HCT116 (cell line): Measurements from ENCODE around the gene IGLL5. TPM values are rescaled to one million over a fixed set of nuclear protein-coding genes. Genes with fewer than 3 reads are reported as not detected.

ENCODE experiments used
- ATAC-seq: fragments of 200-7000 bp; cut with Tn5 transposase; 2 replicates; pipeline ENCODE4 v1.9.1; 2020; ENCODE audit warnings: mild to moderate bottlenecking, moderate library complexity
- BruUV-seq: library from RNA; stranded (reverse); fragments of 400-500 nt; replicated peaks from 2 replicates; lab custom pipeline; 2021; lab: Mats Ljungman, UMichigan
- CTCF ChIA-PET: fragments of 300-600 bp; sonication (Branson Sonifier 250); formaldehyde crosslinking; loops from one replicate; lab custom pipeline; 2021; ENCODE audit warnings: antibody characterized with exemption; lab: Charles Lee
- POLR2A ChIA-PET: fragments of 300-600, 350-600 bp; sonication (Branson Sonifier 250); formaldehyde crosslinking; loops from one replicate; lab custom pipeline; 2021; ENCODE audit warnings: antibody characterized with exemption; lab: Charles Lee
- RAD21 ChIA-PET, 2 experiments: fragments of 300-600 bp; sonication (Branson Sonifier 250); formaldehyde crosslinking; loops; one replicate each; lab custom pipeline; 2023; ENCODE audit warnings: low total read pairs in 2 of 2; ENCODE audit not compliant: uncharacterized antibody in 2 of 2, unreplicated experiment in 2 of 2, low non-redundant PET in 1 of 2; lab: Charles Lee
- DNase-seq: peaks from one replicate; pipeline ENCODE4 v3.0.0-alpha.2; 2010; ENCODE audit warnings: low read depth, low spot score
- H2AFZ ChIP-seq: fragments of 200-600 bp; shearing (Covaris generic), sonication (generic); 2 replicates; pipeline ENCODE4 v1.6.1; 2017; ENCODE audit warnings: low read depth, mixed run types, mixed read lengths, antibody characterized with exemption, low read length; ENCODE audit not compliant: poor library complexity, severe bottlenecking
- H3K27ac ChIP-seq: 2 replicates; pipeline ENCODE4 v1.5.1; 2012; ENCODE audit warnings: low read depth, low read length
- H3K27me3 ChIP-seq: fragments of 200-600 bp; sonication (generic); 2 replicates; pipeline ENCODE4 v1.6.1; 2016; ENCODE audit warnings: mixed run types, low read length, mixed read lengths; ENCODE audit not compliant: insufficient read depth
- H3K36me3 ChIP-seq, 2 experiments: fragments of 200-500 bp in 1 of 2; fragments of 200-600 bp in 1 of 2; sonication (Bioruptor generic) in 1 of 2; sonication (generic) in 1 of 2; 2 replicates each; pipeline versions ENCODE4 v1.5.1 to v1.6.1; 2014 to 2016; ENCODE audit warnings: low read length in 2 of 2, inconsistent platforms in 1 of 2, mixed read lengths in 1 of 2, mixed run types in 1 of 2; ENCODE audit not compliant: insufficient read depth in 2 of 2, control insufficient read depth in 1 of 2
- H3K4me1 ChIP-seq, 2 experiments: fragments of 200-600 bp in 1 of 2; sonication (generic) in 1 of 2; 2 replicates each; pipeline versions ENCODE4 v1.5.1 to v1.6.1; 2012 to 2017; ENCODE audit warnings: low read length in 2 of 2, inconsistent platforms in 1 of 2, mild to moderate bottlenecking in 1 of 2, mixed read lengths in 1 of 2, mixed run types in 1 of 2, moderate library complexity in 1 of 2; ENCODE audit not compliant: insufficient read depth in 2 of 2, control insufficient read depth in 1 of 2
- H3K4me2 ChIP-seq: fragments of 200-600 bp; sonication (generic); 2 replicates; pipeline ENCODE4 v1.6.1; 2017; ENCODE audit warnings: mixed run types, low read length, mixed read lengths
- H3K4me3 ChIP-seq, 2 experiments: fragments of 200-600 bp in 1 of 2; sonication (generic) in 1 of 2; replicated peaks in 1 of 2; 2 replicates each; pipeline ENCODE4 v1.5.1; 2011 to 2016; ENCODE audit warnings: low read length in 2 of 2, control low read depth in 1 of 2, low read depth in 1 of 2, mild to moderate bottlenecking in 1 of 2, mixed read lengths in 1 of 2, mixed run types in 1 of 2
- H3K79me2 ChIP-seq: fragments of 200-600 bp; sonication (generic); 2 replicates; pipeline ENCODE4 v1.6.1; 2017; ENCODE audit warnings: mild to moderate bottlenecking, mixed run types, low read length, moderate library complexity, mixed read lengths; ENCODE audit not compliant: insufficient read depth
- H3K9ac ChIP-seq: fragments of 200-600 bp; sonication (generic); 2 replicates; pipeline ENCODE4 v1.6.1; 2016; ENCODE audit warnings: low read length, mixed read lengths
- H3K9me2 ChIP-seq: fragments of 200-600 bp; sonication (generic), shearing (Covaris generic); 2 replicates; pipeline ENCODE4 v1.6.1; 2017; ENCODE audit warnings: mixed run types, mild to moderate bottlenecking, moderate library complexity; ENCODE audit not compliant: insufficient read depth
- H3K9me3 ChIP-seq, 2 experiments: fragments of 200-500 bp in 1 of 2; fragments of 200-600 bp in 1 of 2; sonication (Bioruptor generic) in 1 of 2; sonication (generic) in 1 of 2; 2 replicates each; pipeline ENCODE4 v1.6.1; 2014 to 2017; ENCODE audit warnings: low read length in 2 of 2, mixed read lengths in 2 of 2, inconsistent platforms in 1 of 2, low read depth in 1 of 2, mild to moderate bottlenecking in 1 of 2, mixed run types in 1 of 2, moderate library complexity in 1 of 2; ENCODE audit not compliant: control insufficient read depth in 1 of 2, insufficient read depth in 1 of 2
- H4K20me1 ChIP-seq: fragments of 200-600 bp; sonication (generic), shearing (Covaris generic); 2 replicates; pipeline ENCODE4 v1.6.1; 2017; ENCODE audit warnings: mixed run types, mild to moderate bottlenecking, moderate library complexity; ENCODE audit not compliant: insufficient read depth
- CBX3 ChIP-seq: IDR thresholded peaks from 2 replicates; pipeline ENCODE4 v1.6.1; 2012; ENCODE audit warnings: low read depth
- CEBPB ChIP-seq: IDR thresholded peaks from 2 replicates; pipeline ENCODE4 v1.6.1; 2012; ENCODE audit warnings: low read depth
- EGR1 ChIP-seq: IDR thresholded peaks from 2 replicates; pipeline ENCODE4 v1.6.1; 2012; ENCODE audit warnings: low read depth
- EZH2 ChIP-seq: fragments of 200-600 bp; sonication (generic); IDR thresholded peaks from 2 replicates; pipeline ENCODE4 v1.6.1; 2017; ENCODE audit warnings: antibody characterized with exemption, mixed run types
- EZH2phosphoT487 ChIP-seq: fragments of 200-600 bp; IDR thresholded peaks from 2 replicates; pipeline ENCODE4 v1.6.1; 2018; ENCODE audit warnings: antibody characterized with exemption, borderline replicate concordance
- FOSL1 ChIP-seq: IDR thresholded peaks from 2 replicates; pipeline ENCODE4 v1.6.1; 2012; ENCODE audit warnings: low read depth
- POLR2A ChIP-seq: IDR thresholded peaks from 2 replicates; pipeline ENCODE4 v1.7.0; 2011; ENCODE audit warnings: borderline replicate concordance; ENCODE audit not compliant: insufficient read depth, insufficient read length; ENCODE audit errors: extremely low read depth
- POLR2AphosphoS5 ChIP-seq: IDR thresholded peaks from 2 replicates; pipeline ENCODE4 v1.6.1; 2011; ENCODE audit warnings: mild to moderate bottlenecking, low read depth, low read length, moderate library complexity
- RAD21 ChIP-seq: IDR thresholded peaks from 2 replicates; pipeline ENCODE4 v1.6.1; 2012; ENCODE audit warnings: low read depth, mild to moderate bottlenecking
- SP1 ChIP-seq: IDR thresholded peaks from 2 replicates; pipeline ENCODE4 v1.6.1; 2012; ENCODE audit warnings: low read depth
- SRF ChIP-seq: IDR thresholded peaks from 2 replicates; pipeline ENCODE4 v1.6.1; 2012; ENCODE audit warnings: low read depth
- TCF7L2 ChIP-seq: IDR thresholded peaks from 2 replicates; pipeline ENCODE4 v1.7.0; 2011; ENCODE audit warnings: borderline replicate concordance, inconsistent platforms; ENCODE audit not compliant: insufficient read depth, insufficient read length; ENCODE audit errors: extremely low read depth
- ZBTB33 ChIP-seq: IDR thresholded peaks from 2 replicates; pipeline ENCODE4 v1.6.1; 2011; ENCODE audit warnings: mild to moderate bottlenecking, low read length, moderate library complexity; ENCODE audit not compliant: insufficient replicate concordance; ENCODE audit errors: extremely low read depth
- ZFX ChIP-seq: fragments of 450-650 bp; IDR thresholded peaks from 2 replicates; pipeline ENCODE4 v1.6.1; 2017
- ZNF274 ChIP-seq: fragments of 200-500 bp; sonication (Bioruptor generic); IDR thresholded peaks from 2 replicates; pipeline ENCODE4 v1.6.1; 2014; ENCODE audit warnings: mild to moderate bottlenecking, low read depth, low read length, inconsistent platforms
- intact Hi-C: fragments of 100-400 bp; cut with micrococcal nuclease; formaldehyde crosslinking; loops from 2 replicates; pipeline ENCODE4 v1.10.0; 2022
- total RNA-seq: library from RNA; stranded (reverse); gene quantifications from one replicate; pipeline ENCODE4 v1.2.1, GENCODE V29; 2021; ENCODE audit not compliant: unreplicated experiment
- TF ChIP-seq, protein P1 (sequence below): IDR thresholded peaks from 2 replicates; pipeline ENCODE4 v1.6.1; 2012; ENCODE audit warnings: low read depth
- TF ChIP-seq, protein P2 (sequence below), 3 experiments: fragments of 200-600 bp in 1 of 3; sonication (generic) in 1 of 3; IDR thresholded peaks in 2 of 3; conservative IDR thresholded peaks in 1 of 3; 2 replicates each; pipeline ENCODE4 v1.5.1; 2012 to 2017; ENCODE audit warnings: low read depth in 2 of 3, low read length in 2 of 3, antibody characterized with exemption in 1 of 3, borderline replicate concordance in 1 of 3, control low read depth in 1 of 3, mild to moderate bottlenecking in 1 of 3, mixed read lengths in 1 of 3, mixed run types in 1 of 3, moderate library complexity in 1 of 3; ENCODE audit not compliant: insufficient read depth in 1 of 3
- TF ChIP-seq, protein P3 (sequence below): IDR thresholded peaks from 2 replicates; pipeline ENCODE4 v1.6.1; 2012
- TF ChIP-seq, protein P4 (sequence below): IDR thresholded peaks from 2 replicates; pipeline ENCODE4 v1.6.1; 2012

IGLL5 gene
- total RNA-seq, 1 experiment from 2014 or later, result not detected

GRCh38 chr22:22865311-22866072 lies 22.1 kb upstream of the IGLL5 start:
- CTCF ChIA-PET, result interaction anchor here (1.0 to 1.9 kb wide), 3 partner anchors 10 to 17 kb away, joined by 3 to 5 read pairs (median 3); no protein-coding TSS in a partner anchor
- RAD21 ChIA-PET, result no interaction called here
- DNase-seq, result no peak

More at GRCh38 chr22:22865311-22866072, 22.1 kb upstream of the IGLL5 start:
- no peak overlapping the region for H3K4me3 ChIP-seq
- H3K4me2 ChIP-seq, result no peak overlapping the region
- no peak overlapping the region for H2AFZ ChIP-seq
- H4K20me1 ChIP-seq, result no peaks in the 10 kb centered on the region
- H3K9ac ChIP-seq, result no peak overlapping the region
- no TSS peak for BruUV-seq
- H3K9me2 ChIP-seq, result no peaks in the 10 kb centered on the region
- intact Hi-C loops, result no loop called here
- no peaks in the 10 kb centered on the region for H3K36me3 ChIP-seq
- no peaks in the 10 kb centered on the region for H3K79me2 ChIP-seq
- no peaks in the 10 kb centered on the region for H3K4me1 ChIP-seq
- H3K27me3 ChIP-seq, result peaks cover 40% of the 10 kb centered on the region
- ATAC-seq, result no peak
- no peaks in the 10 kb centered on the region for H3K9me3 ChIP-seq
- no peak overlapping the region for H3K27ac ChIP-seq
- no peak for TF ChIP-seq RAD21
- TF ChIP-seq, protein P1, sequence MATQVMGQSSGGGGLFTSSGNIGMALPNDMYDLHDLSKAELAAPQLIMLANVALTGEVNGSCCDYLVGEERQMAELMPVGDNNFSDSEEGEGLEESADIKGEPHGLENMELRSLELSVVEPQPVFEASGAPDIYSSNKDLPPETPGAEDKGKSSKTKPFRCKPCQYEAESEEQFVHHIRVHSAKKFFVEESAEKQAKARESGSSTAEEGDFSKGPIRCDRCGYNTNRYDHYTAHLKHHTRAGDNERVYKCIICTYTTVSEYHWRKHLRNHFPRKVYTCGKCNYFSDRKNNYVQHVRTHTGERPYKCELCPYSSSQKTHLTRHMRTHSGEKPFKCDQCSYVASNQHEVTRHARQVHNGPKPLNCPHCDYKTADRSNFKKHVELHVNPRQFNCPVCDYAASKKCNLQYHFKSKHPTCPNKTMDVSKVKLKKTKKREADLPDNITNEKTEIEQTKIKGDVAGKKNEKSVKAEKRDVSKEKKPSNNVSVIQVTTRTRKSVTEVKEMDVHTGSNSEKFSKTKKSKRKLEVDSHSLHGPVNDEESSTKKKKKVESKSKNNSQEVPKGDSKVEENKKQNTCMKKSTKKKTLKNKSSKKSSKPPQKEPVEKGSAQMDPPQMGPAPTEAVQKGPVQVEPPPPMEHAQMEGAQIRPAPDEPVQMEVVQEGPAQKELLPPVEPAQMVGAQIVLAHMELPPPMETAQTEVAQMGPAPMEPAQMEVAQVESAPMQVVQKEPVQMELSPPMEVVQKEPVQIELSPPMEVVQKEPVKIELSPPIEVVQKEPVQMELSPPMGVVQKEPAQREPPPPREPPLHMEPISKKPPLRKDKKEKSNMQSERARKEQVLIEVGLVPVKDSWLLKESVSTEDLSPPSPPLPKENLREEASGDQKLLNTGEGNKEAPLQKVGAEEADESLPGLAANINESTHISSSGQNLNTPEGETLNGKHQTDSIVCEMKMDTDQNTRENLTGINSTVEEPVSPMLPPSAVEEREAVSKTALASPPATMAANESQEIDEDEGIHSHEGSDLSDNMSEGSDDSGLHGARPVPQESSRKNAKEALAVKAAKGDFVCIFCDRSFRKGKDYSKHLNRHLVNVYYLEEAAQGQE, result no peak
- TF ChIP-seq, protein P2, sequence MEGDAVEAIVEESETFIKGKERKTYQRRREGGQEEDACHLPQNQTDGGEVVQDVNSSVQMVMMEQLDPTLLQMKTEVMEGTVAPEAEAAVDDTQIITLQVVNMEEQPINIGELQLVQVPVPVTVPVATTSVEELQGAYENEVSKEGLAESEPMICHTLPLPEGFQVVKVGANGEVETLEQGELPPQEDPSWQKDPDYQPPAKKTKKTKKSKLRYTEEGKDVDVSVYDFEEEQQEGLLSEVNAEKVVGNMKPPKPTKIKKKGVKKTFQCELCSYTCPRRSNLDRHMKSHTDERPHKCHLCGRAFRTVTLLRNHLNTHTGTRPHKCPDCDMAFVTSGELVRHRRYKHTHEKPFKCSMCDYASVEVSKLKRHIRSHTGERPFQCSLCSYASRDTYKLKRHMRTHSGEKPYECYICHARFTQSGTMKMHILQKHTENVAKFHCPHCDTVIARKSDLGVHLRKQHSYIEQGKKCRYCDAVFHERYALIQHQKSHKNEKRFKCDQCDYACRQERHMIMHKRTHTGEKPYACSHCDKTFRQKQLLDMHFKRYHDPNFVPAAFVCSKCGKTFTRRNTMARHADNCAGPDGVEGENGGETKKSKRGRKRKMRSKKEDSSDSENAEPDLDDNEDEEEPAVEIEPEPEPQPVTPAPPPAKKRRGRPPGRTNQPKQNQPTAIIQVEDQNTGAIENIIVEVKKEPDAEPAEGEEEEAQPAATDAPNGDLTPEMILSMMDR (IDR thresholded peaks at IDR 0.05 in 2 of 3, conservative IDR thresholded peaks at IDR 0.05 in 1 of 3; ENCODE audit: borderline replicate concordance in 1 of 3, insufficient read depth in 1 of 3, low read depth in 2 of 3, low read length in 2 of 3), result no peak
- no peak for TF ChIP-seq TCF7L2
- no peak for TF ChIP-seq ZBTB33
- no peak for TF ChIP-seq POLR2AphosphoS5
- no peak for TF ChIP-seq ZNF274
- TF ChIP-seq EGR1, result no peak
- TF ChIP-seq EZH2phosphoT487, result no peak
- TF ChIP-seq, protein P3, sequence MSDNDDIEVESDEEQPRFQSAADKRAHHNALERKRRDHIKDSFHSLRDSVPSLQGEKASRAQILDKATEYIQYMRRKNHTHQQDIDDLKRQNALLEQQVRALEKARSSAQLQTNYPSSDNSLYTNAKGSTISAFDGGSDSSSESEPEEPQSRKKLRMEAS, result no peak
- TF ChIP-seq, protein P4, sequence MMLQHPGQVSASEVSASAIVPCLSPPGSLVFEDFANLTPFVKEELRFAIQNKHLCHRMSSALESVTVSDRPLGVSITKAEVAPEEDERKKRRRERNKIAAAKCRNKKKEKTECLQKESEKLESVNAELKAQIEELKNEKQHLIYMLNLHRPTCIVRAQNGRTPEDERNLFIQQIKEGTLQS, result no peak
- no peak for TF ChIP-seq EZH2
- TF ChIP-seq ZFX, result no peak
- TF ChIP-seq CBX3, result no peak
- no peak for TF ChIP-seq SRF
- TF ChIP-seq CEBPB, result no peak
- TF ChIP-seq POLR2A, result no peak
- no peak for TF ChIP-seq FOSL1
- no peak for TF ChIP-seq SP1
- POLR2A ChIA-PET, result no interaction called here
